ENCODE measurements around the gene RAB3IL1. TPM values are rescaled to one million over a fixed set of nuclear protein-coding genes. Genes with fewer than 3 reads are reported as not detected.

Gene RAB3IL1
- total RNA-seq, 2 donors from 2014 or later: 9.7 to 14.9 TPM

DNA sequence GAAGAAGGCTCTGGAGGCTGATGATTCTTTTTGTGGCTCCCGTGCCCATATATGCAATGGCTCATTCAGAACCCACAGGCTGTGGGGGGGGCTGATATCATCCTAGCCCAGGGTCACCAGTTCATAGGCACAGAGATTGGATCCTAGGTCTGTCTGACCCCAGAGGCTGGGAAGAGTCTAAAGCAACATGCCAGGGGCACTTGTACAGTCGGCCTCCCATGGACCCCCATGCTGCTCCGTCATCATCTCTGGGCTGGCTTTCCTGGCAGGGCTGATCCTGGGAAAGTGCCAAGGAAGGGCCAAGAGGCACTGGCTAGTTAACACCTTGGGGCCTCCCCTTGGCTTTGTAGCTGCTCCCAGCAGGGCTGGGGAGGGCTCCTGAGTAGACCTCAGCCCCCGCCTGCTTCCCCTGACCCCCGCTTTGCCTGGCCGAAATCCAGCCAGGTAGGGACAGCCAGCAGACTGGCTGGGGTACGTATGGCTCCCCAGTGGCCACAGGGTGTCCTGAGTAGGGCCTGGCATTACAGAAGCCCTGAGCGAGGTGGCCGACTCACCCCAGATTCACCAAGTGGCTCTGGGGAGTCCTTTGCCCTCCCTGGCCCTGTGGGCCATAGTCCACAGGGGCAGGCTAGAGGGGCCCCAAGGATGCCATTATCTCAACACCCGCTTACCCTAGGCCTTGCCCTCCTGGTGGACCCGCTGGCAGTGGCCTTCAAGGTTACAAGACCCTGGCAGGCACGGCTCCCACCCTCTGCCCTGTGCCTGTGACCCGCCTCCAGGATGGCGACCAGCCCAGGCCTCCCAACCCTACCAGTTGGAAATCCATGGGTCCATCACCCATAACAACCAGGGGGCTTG, 48.6 kb downstream of the RAB3IL1 start:
- peak overlapping the region; percentile 44 for H3K27ac Mint-ChIP-seq
- peaks cover 22% of the 10 kb centered on the region for H3K36me3 ChIP-seq (ENCODE audit: control insufficient read depth, insufficient read depth, low read length)
- peaks cover 13% of the 10 kb centered on the region for H3K27me3 ChIP-seq (ENCODE audit: control insufficient read depth, insufficient read depth, low read length, poor library complexity, severe bottlenecking)
- no peak overlapping the region for H3K4me3 ChIP-seq (ENCODE audit: low read length)
- peak; percentile 69 for DNase-seq
- H3K36me3 Mint-ChIP-seq (ENCODE audit: low read depth): peaks cover 17% of the 10 kb centered on the region
- no peaks in the 10 kb centered on the region for H3K9me3 ChIP-seq (ENCODE audit: control insufficient read depth, low read length)
- H3K4me1 Mint-ChIP-seq: peaks cover 10% of the 10 kb centered on the region
- 81 to 84% methylated on average over 7 to 14 of the region's 14 CpGs for WGBS, 2 experiments (ENCODE audit: insufficient coverage in 1 of 2, insufficient read length in 1 of 2)
- H3K9ac ChIP-seq (ENCODE audit: extremely low read depth, low read length, poor library complexity, severe bottlenecking): no peak overlapping the region
- peaks cover 10% of the 10 kb centered on the region for H3K27me3 Mint-ChIP-seq (ENCODE audit: insufficient read depth)
- H3K27ac ChIP-seq (ENCODE audit: low read depth, low read length): peak overlapping the region; percentile 67
- H3K9me3 Mint-ChIP-seq: no peaks in the 10 kb centered on the region
- TF ChIP-seq, protein P1, sequence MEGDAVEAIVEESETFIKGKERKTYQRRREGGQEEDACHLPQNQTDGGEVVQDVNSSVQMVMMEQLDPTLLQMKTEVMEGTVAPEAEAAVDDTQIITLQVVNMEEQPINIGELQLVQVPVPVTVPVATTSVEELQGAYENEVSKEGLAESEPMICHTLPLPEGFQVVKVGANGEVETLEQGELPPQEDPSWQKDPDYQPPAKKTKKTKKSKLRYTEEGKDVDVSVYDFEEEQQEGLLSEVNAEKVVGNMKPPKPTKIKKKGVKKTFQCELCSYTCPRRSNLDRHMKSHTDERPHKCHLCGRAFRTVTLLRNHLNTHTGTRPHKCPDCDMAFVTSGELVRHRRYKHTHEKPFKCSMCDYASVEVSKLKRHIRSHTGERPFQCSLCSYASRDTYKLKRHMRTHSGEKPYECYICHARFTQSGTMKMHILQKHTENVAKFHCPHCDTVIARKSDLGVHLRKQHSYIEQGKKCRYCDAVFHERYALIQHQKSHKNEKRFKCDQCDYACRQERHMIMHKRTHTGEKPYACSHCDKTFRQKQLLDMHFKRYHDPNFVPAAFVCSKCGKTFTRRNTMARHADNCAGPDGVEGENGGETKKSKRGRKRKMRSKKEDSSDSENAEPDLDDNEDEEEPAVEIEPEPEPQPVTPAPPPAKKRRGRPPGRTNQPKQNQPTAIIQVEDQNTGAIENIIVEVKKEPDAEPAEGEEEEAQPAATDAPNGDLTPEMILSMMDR (conservative IDR thresholded peaks at IDR 0.05): no peak
- H3K4me1 ChIP-seq (ENCODE audit: control insufficient read depth, insufficient read depth, low read length): no peaks in the 10 kb centered on the region
- no peak overlapping the region for H3K4me3 Mint-ChIP-seq

DNA sequence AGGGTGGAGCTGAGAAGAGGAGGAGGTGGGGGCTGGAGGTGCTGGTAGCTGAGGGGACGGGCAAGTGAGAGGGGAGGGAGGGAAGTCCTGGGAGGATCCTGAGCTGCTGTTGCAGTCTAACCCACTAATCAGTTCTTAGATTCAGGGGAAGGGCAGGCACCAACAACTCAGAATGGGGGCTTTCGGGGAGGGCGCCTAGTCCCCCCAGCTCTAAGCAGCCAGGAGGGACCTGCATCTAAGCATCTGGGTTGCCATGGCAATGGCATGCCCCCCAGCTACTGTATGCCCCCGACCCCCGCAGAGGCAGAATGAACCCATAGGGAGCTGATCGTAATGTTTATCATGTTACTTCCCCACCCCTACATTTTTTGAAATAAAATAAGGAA, 50.4 kb downstream of the RAB3IL1 start:
- Mint-ChIP-seq H3K9me3 (no peaks in the 10 kb centered on the region), H3K4me3 (no peak overlapping the region), H3K36me3 (ENCODE audit: low read depth) (peaks cover 21% of the 10 kb centered on the region)

DNA sequence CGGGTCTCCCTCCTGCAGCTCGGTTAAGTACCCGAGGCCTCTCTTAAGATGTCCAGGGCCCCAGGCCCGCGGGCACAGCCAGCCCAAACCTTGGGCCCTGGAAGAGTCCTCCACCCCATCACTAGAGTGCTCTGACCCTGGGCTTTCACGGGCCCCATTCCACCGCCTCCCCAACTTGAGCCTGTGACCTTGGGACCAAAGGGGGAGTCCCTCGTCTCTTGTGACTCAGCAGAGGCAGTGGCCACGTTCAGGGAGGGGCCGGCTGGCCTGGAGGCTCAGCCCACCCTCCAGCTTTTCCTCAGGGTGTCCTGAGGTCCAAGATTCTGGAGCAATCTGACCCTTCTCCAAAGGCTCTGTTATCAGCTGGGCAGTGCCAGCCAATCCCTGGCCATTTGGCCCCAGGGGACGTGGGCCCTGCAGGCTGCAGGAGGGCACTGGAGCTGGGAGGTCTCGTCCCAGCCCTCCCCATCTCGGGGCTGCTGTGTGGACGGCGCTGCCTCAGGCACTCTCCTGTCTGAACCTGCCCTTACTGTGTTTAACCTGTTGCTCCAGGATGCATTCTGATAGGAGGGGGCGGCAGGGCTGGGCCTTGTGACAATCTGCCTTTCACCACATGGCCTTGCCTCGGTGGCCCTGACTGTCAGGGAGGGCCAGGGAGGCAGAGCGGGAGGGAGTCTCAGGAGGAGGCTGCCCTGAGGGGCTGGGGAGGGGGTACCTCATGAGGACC, 51.0 kb downstream of the RAB3IL1 start:
- Mint-ChIP-seq H3K27me3 (ENCODE audit: insufficient read depth) (peaks cover 3% of the 10 kb centered on the region), H3K36me3 (ENCODE audit: low read depth) (peaks cover 26% of the 10 kb centered on the region), H3K9me3 (no peaks in the 10 kb centered on the region), H3K4me3 (no peak overlapping the region), H3K4me1 (peaks cover 10% of the 10 kb centered on the region), H3K27ac (no peak overlapping the region)
- Histone ChIP-seq H3K9me3 (ENCODE audit: control insufficient read depth, low read length) (no peaks in the 10 kb centered on the region), H3K9ac (ENCODE audit: extremely low read depth, low read length, poor library complexity, severe bottlenecking) (no peak overlapping the region), H3K36me3 (ENCODE audit: control insufficient read depth, insufficient read depth, low read length) (peaks cover 38% of the 10 kb centered on the region), H3K4me1 (ENCODE audit: control insufficient read depth, insufficient read depth, low read length) (no peaks in the 10 kb centered on the region), H3K4me3 (ENCODE audit: low read length) (no peak overlapping the region), H3K27ac (ENCODE audit: low read depth, low read length) (peak overlapping the region; percentile 21), H3K27me3 (ENCODE audit: control insufficient read depth, insufficient read depth, low read length, poor library complexity, severe bottlenecking) (peaks cover 2% of the 10 kb centered on the region)
- 92 to 97% methylated on average over 7 to 18 of the region's 18 CpGs for WGBS, 2 experiments (ENCODE audit: insufficient coverage in 1 of 2, insufficient read length in 1 of 2)
- TF ChIP-seq, protein P1 (conservative IDR thresholded peaks at IDR 0.05): no peak
- no peak for DNase-seq

More for the DNA sequence above, 50.4 kb downstream of the RAB3IL1 start:
- Histone ChIP-seq H3K4me1 (ENCODE audit: control insufficient read depth, insufficient read depth, low read length) (no peaks in the 10 kb centered on the region), H3K9ac (ENCODE audit: extremely low read depth, low read length, poor library complexity, severe bottlenecking) (no peak overlapping the region), H3K4me3 (ENCODE audit: low read length) (no peak overlapping the region), H3K9me3 (ENCODE audit: control insufficient read depth, low read length) (no peaks in the 10 kb centered on the region), H3K36me3 (ENCODE audit: control insufficient read depth, insufficient read depth, low read length) (peaks cover 32% of the 10 kb centered on the region), H3K27ac (ENCODE audit: low read depth, low read length) (peak overlapping the region; percentile 21), H3K27me3 (ENCODE audit: control insufficient read depth, insufficient read depth, low read length, poor library complexity, severe bottlenecking) (peaks cover 8% of the 10 kb centered on the region)
- TF ChIP-seq, protein P1 (conservative IDR thresholded peaks at IDR 0.05): no peak
- no peak for DNase-seq
- H3K27ac Mint-ChIP-seq: no peak overlapping the region
- H3K27me3 Mint-ChIP-seq (ENCODE audit: insufficient read depth): peaks cover 6% of the 10 kb centered on the region
- 94% methylated on average over 2 to 6 of the region's 6 CpGs for WGBS, 2 experiments (ENCODE audit: insufficient coverage in 1 of 2, insufficient read length in 1 of 2)
- H3K4me1 Mint-ChIP-seq: peaks cover 10% of the 10 kb centered on the region

Measured in endodermal cell (in vitro differentiated cells).